Stimulated activated naive CD4-positive, alpha-beta T cell (primary cell): ENCODE measurements around the gene COL15A1.

Source experiments
- DNase-seq, 6 experiments: peaks; one replicate each; lab custom pipeline; 2025; lab: John Stamatoyannopoulos, UW

COL15A1 gene

DNA sequence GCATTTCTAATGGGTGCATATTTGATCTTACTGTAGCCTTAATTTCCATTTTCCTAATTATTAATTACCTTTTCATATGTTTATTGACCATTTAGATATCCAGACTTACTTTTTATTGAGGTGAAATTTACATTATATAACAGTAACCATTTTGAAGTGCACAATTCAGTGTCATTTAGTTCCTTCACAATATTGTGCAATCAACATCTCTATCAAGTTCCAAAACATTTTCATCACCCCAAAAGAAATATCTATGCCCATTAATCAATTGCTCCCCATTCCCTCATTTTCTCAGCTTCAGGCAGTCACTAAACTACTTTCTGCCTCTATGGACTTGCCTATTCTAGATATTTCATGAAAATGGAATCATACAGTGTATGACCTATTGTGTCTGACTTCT, 5.9 kb downstream of the COL15A1 start:
- no peak for DNase-seq

DNA sequence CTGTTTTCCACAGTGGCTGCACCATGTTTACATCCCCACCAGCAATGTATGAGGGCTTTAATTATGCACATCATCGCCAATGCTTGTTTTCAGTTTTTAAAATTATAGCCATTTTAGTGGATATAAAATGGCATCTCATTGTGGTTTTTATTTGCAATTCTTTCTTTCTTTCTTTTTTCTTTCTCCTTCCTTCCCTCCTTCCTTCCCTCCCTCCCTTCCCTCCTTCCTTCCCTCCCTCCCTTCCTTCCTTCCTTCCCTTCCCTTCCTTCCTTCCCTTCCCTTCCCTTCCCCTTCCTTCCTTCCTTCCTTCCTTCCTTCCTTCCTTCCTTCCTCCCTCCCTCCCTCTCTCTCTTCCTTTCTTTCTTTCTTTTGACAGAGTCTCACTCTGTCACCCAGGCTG, 6.6 kb downstream of the COL15A1 start:
- DNase-seq = no peak

DNA sequence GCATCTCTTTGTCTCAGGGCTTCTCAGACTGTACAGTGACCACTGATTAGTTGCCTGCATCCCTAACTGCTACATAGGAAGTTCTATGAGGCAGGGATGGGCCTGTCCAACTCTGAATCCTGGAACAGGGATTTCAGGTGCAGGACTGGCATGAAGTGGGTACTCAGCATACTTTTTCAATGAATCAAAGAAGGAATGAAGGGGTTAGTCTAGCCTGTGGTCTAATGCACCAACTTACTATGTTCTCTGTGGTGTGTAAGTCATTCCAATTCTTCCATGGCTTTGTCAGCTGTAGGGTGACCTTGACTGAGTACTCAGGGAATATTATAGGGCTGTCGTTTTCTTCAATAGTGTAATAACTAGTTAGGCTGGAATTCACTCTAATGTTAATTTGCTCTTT, 8.3 kb downstream of the COL15A1 start:
- no peak for DNase-seq

DNA sequence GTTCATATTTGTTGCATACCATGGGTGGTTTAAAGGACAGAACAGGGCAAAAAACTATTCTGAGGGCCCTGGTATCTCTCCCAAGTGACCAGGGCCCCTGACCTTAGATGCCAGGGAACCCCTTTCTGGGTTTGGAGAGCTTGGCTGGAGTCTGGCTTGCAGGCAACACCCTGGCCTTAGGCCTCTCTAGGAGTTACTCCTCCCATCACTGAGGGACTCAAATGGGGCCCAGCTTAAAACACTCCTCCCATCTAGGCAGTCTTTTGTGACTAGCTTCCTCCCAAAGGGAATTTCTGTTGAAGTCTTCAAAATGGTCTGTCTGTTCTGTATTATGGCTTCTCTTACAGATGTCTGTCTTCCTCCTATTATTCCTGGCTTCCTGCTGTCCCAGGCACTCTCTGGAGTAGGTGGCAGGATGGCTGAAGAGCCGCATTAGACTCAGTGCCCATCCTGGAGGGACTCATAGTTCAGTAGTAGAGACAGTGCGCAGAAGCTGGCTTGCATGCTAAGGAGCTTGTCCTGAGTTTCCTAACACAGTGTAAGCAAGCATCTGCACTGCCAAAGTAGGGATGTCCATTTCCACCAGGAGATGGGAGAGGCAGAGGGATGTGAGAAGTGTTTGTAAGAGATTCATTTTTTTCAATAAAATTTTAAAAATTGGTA, 10.0 kb downstream of the COL15A1 start:
- DNase-seq = no peak

DNA sequence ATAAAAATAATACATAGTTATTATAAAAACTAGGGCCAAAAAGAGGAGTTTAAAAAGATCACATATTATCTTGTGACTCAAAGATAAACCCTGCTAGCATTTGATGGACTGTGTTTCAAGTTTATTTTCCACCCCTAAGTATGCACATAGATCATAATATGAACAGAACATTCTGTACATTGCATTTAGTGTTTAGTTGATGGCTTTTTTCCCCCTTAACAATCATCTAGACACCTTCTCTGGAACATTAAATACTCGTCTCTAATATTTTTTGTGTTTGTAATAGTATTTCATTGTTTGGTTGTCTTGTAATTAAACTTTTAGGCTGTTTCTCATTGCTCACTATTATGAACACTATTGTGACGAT, 10.5 kb downstream of the COL15A1 start:
- no peak for DNase-seq

DNA sequence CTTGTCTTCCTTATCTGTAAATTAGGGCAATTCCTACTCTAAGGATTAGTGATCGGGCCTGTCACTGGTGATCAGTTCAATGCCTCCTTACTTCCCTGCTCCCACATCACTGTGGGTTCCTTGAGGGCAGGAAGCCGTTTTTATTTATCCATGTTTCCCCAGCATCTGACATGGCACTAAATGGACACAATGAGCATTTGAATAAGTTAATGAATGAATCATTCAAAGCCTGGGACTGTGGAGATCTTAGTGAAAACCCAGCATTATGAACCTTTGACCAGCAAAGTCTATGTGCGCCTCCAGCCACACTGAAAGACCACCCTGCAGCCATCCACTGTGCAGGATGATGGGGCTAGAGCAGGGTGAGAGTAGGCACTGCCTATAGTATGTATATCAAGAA, 11.6 kb downstream of the COL15A1 start:
- no peak for DNase-seq

DNA sequence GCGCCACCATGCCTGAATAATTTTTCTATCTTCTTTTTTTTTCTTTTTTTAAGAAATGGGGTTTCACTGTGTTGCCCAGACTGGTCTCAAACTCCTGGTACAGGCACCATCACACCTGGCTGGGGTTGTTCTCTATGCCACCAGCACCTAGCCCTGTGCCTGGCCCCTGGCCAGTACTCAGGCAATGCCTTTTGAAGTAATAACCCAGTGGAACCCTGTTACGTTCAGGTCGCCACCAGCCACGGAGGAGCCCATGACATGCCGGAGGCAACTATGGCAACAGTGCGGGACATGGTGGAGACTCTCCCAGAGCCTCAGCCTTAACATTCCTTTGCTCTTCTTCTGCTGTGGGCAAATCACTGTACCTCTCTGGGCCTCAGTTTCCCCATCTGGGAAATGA, 14.1 kb downstream of the COL15A1 start:
- no peak for DNase-seq

DNA sequence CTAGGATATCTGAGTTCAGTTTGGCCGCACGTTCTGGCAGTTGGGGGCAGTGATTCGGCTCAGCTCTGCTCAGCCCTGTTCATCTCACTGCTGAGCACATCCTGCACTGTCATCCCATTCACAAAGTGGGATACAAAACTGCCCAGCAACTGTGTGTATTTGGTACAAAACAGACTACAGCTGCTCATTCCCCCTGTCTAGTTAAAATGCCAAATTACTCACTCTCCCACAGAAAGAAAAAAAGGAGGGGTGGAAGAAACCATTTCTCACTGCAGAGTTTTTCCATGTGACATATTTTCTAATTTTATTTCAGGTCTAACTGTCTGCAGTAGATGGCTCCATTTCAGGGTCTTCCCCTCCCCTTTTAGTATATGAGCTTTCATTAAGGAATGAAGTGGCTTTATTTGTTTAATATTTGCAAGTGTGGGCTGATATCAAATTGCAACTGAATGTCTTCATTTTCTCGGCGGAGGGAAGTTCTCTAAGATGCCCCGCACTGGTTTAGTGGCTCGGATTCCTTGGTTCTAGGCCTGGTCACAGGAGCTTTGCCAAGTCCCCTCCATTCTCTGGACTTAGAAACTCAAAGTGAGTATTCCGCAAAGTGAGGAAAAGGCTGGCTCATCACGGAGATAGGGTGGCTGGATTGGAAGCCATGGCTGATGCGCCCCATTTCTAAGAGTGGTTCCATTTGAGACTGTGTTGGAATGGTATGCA, 14.7 kb downstream of the COL15A1 start:
- DNase-seq = no peak

DNA sequence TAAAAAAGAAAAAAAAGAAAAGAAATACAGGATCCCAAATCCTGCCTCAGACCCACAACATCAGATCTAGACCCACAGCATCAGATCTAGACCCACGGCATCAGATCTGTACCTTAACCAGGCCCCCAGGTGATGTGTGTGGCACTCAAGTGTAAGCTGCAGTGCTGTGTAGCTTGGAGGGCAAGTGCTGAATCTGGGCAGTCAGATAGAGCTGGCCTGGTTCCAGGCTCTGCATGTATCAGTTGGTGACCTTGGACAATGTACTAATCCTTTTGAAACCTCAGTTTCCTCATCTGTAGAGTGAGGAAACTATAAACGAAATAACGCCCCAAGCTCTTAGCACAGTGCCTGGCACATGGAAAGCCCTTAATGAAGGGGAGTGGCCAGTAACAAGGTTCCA, 16.7 kb downstream of the COL15A1 start:
- DNase-seq = no peak

DNA sequence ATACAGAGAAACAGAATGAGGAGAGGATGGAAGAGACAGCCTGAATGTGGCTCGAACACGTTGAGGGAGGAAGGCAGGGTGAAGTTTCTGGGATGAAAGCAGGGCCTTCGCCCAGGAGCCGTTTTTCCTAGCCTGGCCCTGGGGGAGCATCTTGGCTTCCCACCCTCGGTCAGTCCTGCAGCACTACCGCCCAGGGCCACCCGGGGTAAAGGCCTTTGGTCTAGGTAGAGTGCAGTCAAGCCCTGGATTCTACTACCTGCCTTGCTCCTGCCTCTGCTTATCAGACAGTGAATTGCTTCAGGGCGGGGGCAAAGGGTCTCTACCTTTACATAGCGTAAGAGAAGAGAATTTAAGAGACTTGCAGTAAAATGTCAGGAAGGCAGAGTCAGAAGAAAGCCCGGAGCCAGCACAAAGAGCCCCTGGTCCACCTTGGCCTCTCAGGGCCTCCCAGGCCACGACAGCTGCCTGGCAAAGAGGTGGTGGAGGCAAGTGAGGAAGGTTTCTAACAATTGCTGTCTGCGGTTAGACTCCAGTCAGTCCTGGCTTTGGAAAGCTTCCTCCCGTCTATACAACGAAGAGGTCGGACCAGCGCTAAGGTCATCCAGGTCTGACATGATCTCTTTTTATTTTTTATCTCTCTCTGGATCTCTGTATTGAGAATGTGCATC, 17.9 kb downstream of the COL15A1 start:
- DNase-seq = no peak

DNA sequence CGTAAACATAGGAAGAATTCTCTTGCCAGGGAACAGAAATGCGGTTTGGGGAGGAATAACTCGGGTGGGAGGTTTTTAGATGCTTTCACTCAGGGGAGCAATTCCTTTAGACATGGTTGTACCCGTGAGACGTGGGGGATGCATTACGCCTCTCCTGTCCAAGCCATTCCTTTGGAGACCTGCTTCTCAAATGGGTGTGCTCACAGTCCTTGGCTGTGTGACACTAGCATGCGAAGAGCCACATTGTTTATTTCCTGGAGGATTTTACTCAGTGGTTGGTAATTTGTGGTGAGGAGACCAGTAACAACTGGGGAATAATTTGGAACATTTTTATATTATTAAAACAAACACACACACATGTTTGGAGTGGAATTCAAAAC, 18.5 kb downstream of the COL15A1 start:
- DNase-seq = no peak

DNA sequence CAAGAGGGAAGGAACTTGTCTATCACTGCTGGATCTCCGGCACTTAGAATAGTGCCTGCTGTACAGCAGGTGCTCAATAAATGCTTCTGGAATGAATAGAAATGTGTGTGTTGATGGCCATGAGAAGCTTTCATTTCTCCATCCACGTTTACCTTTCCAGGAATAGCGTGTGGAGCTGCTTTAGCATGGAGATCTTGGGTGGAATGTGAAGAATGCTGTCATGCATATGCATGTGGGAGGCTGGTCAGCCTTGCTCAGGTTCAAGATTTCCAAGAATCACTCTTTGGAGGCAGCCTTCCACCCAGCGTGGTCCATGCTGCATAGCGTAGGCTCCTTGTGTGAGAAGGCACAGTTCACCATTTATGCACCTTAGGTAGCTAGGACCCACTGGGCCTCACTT, 19.2 kb downstream of the COL15A1 start:
- no peak for DNase-seq

DNA sequence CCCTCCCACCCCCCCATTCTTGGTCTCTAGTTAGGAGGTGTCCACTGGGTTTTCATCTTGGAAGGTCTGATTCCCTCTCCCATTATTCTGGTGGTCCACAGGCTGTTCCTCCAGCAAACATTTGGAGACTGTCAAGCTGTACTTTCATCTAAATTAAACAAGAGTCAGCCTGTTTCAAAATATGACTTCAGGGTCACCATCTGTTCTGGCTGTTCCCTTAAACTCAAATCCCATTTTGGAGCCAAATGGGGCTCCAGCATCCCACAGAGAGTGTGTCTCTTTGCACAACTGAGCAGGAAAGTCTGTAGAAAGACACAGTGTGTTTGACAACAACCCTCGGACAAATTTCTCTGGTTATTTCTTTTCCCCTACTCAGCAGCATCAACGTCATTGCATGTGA, 20.5 kb downstream of the COL15A1 start:
- no peak for DNase-seq

DNA sequence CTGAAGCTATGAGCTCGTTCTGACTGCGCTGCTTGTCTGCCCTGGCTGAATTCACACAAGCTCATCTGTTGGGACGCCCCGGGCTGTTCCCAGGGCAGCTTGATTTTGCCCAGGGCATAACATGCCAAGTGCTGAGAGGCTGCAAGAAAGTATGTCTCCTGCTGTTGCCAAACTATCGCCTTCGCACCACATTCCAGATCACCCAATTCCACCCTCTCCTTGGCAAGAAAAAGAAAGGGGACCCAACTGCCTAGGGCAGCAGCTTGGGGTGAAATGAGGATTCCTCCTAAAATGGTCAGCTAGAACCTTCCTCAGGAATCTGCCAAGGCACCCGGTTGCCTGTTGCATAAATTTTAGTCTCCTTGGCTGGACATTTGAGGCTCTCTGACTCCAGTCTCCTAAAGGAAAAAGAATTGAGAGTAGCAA, 21.2 kb downstream of the COL15A1 start:
- no peak for DNase-seq

DNA sequence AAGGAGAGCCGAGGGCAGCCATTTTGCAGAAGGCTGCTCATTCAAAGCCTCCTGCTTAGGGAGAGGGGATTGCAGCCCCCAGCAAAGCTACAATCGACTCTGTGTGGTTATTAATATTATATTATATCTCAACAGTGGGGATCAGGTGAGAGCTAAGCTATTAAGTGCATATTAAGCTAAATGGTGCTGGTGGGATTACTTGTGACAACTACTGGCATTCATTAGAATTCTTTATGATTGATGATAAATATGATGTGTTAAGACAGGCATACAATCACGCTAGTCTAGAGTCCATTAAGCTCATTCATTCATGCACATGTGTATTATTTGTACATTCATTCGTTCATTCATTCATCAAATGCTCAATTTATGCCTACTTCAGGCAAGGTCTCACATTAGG, 23.0 kb downstream of the COL15A1 start:
- no peak for DNase-seq

DNA sequence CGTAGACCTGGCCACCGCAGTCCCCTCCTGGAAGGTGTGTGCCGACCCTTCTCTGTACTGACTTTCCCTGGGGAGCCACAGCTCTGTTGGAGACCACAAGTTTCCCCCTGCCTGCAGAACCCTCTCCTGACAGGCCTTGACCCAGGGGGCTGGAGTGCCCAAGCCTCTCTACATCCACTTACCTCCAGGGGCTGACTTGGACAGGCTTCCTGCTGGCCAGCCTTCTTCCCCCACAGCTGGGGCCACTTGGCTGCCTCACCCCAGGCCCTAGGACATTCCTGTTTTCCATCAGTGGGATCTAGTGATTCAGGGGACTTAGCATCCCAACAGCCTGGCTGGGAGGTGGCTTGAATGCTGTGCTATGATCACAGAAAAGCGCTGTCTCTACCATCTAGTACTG, 23.6 kb downstream of the COL15A1 start:
- no peak for DNase-seq

DNA sequence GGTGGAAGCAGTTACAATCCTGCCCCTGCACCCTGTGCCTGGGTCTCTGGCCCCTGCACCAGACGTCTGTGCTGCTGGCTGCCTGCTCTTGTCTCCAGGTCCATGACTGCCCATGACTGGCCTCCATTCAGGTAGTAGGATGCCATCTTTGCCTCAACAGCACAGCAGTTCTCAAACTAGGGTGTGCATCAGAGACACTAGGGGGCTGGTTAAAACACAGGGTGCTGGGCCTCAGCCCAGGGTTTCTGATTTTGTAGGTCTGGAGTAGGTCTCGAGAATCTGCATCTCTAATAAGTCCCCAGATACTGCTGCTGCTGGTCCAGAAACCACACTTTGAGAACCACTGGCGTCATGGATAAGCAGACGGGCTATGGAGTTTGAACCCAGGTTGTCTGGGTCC, 24.0 kb downstream of the COL15A1 start:
- DNase-seq = no peak

DNA sequence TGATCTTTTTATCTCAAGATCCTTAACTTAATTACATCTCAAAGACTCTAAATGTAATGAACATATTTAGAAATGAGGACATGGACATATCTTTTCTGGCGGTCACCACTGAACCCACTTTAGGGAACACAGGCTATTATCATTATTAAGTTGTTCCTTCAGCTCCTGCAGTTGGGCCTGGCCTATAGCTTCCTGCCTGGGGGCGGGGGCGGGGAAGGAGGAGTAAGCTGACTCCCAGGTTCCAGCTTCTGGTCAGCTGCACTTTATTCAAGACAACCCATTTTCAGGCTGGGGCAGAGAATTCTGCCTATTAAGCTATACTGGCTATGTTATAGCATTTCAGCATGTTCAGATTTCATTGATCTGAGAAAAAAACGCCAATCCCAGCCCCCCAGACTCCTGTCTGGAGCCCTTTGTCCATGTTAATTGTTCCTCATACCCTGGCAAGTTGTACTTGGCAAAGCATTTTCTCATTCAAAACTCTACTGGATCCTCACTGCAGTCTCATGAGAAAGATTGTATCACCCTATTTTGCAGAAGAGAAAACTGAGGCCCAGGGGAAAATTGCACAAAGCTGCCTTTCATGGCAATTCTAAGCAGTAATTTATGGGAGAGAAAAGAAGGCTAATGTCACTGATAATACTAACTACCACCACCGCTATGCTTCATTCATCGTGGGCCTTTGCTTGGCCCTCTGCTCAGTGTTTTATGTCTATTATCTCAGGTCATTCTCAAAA, 25.1 kb downstream of the COL15A1 start:
- no peak for DNase-seq

DNA sequence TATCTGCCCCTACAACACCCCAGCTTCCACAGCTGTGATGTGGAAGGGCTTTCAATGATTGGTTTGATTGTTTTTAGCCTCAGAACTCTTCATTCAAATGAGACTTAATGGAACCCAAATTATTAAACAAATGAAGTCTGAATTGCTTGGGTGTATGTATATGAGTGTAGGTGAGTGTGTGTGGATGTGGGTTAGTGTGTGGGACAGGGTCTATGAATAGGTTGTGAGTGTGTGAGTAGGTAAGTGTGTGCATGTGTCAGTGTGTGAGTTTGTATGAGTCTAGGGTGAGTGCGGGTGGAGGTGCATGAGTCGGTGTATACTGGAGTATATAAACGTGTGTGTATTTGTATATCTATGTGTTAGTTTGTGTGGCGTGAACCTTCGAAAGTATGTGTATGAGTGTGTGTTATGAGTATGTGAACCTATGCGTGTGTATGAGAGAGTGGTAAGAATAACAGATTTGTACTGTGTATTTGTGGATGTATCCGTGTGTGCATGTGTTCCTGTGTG, 26.9 kb downstream of the COL15A1 start:
- DNase-seq = no peak

DNA sequence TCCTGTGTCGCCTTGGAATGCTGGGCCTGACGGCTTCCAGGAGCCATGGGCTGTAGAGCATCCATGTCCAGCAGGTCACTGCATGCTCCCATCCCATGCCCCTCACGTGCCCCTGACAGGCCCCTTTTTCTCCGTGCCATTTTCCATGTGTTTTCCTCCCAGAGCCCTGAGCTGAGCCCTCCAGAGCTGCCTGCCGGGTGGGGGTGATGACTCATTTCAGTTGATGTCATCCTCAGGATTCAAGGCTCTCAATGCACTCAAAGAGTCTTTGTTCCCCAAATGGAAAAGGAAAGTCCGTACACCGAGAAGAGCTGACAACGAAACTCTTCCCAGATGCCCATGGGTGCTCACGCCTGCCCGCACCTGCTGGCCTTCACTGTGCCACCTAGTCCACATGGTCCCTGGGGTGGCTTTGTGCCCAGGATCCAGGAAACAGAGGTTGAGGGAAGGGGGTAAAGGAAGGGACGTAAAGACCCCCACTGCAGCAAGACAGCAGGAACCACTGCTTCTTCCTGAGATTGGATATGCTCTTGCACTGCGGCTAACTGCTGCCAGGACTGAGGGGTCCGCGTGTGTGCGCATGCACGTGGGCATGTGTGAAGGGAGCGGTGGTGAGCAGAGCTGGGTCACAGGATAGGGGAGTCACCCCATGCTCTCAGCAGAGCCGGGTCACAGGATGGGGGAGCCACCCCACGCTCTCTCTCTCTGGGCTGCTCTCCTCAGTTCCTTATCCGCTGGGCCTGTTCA, 27.6 kb downstream of the COL15A1 start:
- DNase-seq = no peak

DNA sequence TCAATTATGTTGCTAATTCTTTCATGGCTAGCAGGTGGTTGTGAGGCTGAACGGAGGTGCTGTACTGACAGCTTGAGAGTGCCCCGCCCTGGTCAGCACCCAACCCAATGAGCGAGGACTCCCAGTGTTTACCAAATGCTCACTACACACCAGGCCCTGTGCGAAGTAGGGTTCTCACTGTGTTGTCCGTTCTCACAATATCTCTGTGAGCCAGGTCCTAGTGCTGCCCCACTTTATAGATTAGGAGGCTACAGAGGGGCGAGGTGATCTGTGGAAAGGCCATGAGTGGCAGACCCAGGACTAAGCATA, 28.2 kb downstream of the COL15A1 start:
- DNase-seq = no peak

DNA sequence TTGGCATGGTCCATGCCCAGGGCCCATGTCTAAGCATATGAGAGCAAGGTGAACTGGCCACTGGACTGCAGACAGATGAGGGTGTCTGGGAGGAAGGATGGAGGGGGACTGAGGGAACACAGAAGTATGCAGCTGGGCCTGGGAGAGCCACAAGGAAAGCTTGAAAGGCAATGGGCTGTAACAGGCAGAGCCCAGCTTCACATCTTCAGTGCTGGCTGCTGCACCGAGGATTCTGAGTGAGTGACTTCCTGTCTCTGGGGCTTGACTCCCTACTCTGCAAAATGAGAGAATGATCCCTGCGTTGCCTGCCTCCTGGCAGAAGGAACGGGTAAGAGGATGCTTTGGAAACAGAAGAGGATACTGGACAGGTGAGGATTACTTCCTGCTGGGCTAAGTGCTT, 29.0 kb downstream of the COL15A1 start:
- no peak for DNase-seq
